WTC11 (cell line): ENCODE results near the gene OR2T35.

Experiments used
- ATF2 ChIP-seq: sonication (generic); formaldehyde crosslinking; IDR thresholded peaks from 2 replicates; pipeline ENCODE4 v1.8.1; 2022; ENCODE audit warnings: low read depth, missing genetic modification reagents, borderline replicate concordance
- CBFB ChIP-seq: sonication (generic); formaldehyde crosslinking; IDR thresholded peaks from 2 replicates; pipeline ENCODE4 v1.8.1; 2022; ENCODE audit warnings: mild to moderate bottlenecking, low read depth, missing genetic modification reagents
- CTCF ChIP-seq: fragments of 200-600 bp; IDR thresholded peaks from 2 replicates; pipeline ENCODE4 v1.8.0; 2022; ENCODE audit warnings: antibody characterized with exemption
- JUN ChIP-seq: sonication (generic); formaldehyde crosslinking; IDR thresholded peaks from 2 replicates; pipeline ENCODE4 v1.8.0; 2023; ENCODE audit warnings: mild to moderate bottlenecking, missing genetic modification reagents
- MLX ChIP-seq: sonication (generic); formaldehyde crosslinking; IDR thresholded peaks from 2 replicates; pipeline ENCODE4 v1.8.1; 2023; ENCODE audit warnings: mild to moderate bottlenecking, missing genetic modification reagents, moderate library complexity
- USF1 ChIP-seq: sonication (generic); formaldehyde crosslinking; IDR thresholded peaks from 2 replicates; pipeline ENCODE4 v1.8.0; 2022; ENCODE audit warnings: mild to moderate bottlenecking, missing genetic modification reagents

- TF ChIP-seq USF1 (CRISPR knock-in tag) (no peak), CTCF (no peak), CBFB (CRISPR knock-in tag) (no peak), MLX (CRISPR knock-in tag) (no peak), ATF2 (CRISPR knock-in tag) (no peak), JUN (no peak)
These were observed 23.3 kb downstream of the OR2T35 start for GRCh38 chr1:248621770-248622169.
